ENCODE data around the gene SH2B2.

The SH2B2 gene

GRCh38 chr7:102270178-102270887 is 16.3 kb upstream of the SH2B2 start:
- TF ChIP-seq POLR2A (IDR thresholded peaks at IDR 0.05; ENCODE audit: extremely low read depth, insufficient read length) (no peak), MYC (IDR thresholded peaks at IDR 0.05; ENCODE audit: low read depth, low read length) (no peak)
- TF ChIP-seq, protein P1, sequence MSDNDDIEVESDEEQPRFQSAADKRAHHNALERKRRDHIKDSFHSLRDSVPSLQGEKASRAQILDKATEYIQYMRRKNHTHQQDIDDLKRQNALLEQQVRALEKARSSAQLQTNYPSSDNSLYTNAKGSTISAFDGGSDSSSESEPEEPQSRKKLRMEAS (IDR thresholded peaks at IDR 0.05; ENCODE audit: low read depth, low read length), result no peak
- TF ChIP-seq, protein P2, sequence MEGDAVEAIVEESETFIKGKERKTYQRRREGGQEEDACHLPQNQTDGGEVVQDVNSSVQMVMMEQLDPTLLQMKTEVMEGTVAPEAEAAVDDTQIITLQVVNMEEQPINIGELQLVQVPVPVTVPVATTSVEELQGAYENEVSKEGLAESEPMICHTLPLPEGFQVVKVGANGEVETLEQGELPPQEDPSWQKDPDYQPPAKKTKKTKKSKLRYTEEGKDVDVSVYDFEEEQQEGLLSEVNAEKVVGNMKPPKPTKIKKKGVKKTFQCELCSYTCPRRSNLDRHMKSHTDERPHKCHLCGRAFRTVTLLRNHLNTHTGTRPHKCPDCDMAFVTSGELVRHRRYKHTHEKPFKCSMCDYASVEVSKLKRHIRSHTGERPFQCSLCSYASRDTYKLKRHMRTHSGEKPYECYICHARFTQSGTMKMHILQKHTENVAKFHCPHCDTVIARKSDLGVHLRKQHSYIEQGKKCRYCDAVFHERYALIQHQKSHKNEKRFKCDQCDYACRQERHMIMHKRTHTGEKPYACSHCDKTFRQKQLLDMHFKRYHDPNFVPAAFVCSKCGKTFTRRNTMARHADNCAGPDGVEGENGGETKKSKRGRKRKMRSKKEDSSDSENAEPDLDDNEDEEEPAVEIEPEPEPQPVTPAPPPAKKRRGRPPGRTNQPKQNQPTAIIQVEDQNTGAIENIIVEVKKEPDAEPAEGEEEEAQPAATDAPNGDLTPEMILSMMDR (IDR thresholded peaks at IDR 0.05; ENCODE audit: low read depth, low read length), result no peak
- DNase-seq (ENCODE audit: low read depth), result no peak
- H3K4me3 ChIP-seq (ENCODE audit: low read depth, low read length), result no peak overlapping the region

DNA sequence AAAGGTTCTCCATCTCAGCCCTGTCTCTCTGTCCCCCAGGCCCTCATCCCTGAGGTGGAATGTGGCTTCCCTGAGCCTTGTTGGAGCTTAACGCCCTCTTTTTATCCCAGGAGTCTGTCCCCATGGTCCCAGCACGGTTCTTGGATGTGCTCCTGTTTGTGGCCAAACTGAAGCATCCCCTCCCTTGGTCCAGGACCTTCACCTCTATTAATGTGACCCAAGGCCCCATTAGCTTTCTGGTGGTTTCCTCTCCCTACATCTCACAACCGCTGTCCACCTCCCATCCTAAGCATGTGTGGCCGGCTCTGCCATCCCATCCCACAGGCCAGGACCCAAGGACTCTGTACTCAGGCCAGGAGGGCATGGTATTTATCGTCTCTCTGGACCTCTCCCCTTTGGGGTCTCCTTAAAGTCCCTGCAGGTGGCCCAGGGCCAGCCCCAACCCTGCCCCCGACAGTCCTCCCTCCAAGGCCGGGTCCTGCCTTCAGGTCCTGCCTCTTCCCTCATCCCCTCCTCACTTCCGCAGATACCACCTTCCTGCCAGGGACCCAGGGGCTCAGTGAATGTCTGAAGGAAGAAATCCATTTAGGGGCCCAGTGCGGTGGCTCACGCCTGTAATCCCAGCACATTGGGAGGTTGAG is 15.4 kb upstream of the SH2B2 start:
- no peak for DNase-seq (ENCODE audit: low read depth)
- H3K4me3 ChIP-seq (ENCODE audit: low read depth, low read length), result no peak overlapping the region
- no peak for TF ChIP-seq POLR2A (IDR thresholded peaks at IDR 0.05; ENCODE audit: extremely low read depth, insufficient read length)
- TF ChIP-seq MYC (IDR thresholded peaks at IDR 0.05; ENCODE audit: low read depth, low read length), result no peak
- TF ChIP-seq, protein P1 (IDR thresholded peaks at IDR 0.05; ENCODE audit: low read depth, low read length), result no peak
- TF ChIP-seq, protein P2 (IDR thresholded peaks at IDR 0.05; ENCODE audit: low read depth, low read length), result no peak

- H3K4me3 ChIP-seq (ENCODE audit: low read depth, low read length), result no peak overlapping the region
- DNase-seq (ENCODE audit: low read depth), result peak; percentile 81
- TF ChIP-seq MYC (IDR thresholded peaks at IDR 0.05; ENCODE audit: low read depth, low read length) (peak; percentile 37; the same call in 1 of the 2 replicates), POLR2A (IDR thresholded peaks at IDR 0.05; ENCODE audit: extremely low read depth, insufficient read length) (no peak)
- TF ChIP-seq, protein P2 (IDR thresholded peaks at IDR 0.05; ENCODE audit: low read depth, low read length), result peak; percentile 96
- TF ChIP-seq, protein P1 (IDR thresholded peaks at IDR 0.05; ENCODE audit: low read depth, low read length), result peak; percentile 20; the same call in 1 of the 2 replicates
These were observed 14.4 kb upstream of the SH2B2 start for GRCh38 chr7:102272075-102272916.

GRCh38 chr7:102272917-102273748 is 13.5 kb upstream of the SH2B2 start:
- TF ChIP-seq, protein P1 (IDR thresholded peaks at IDR 0.05; ENCODE audit: low read depth, low read length), result no peak
- no peak for TF ChIP-seq POLR2A (IDR thresholded peaks at IDR 0.05; ENCODE audit: extremely low read depth, insufficient read length)
- no peak for TF ChIP-seq MYC (IDR thresholded peaks at IDR 0.05; ENCODE audit: low read depth, low read length)
- TF ChIP-seq, protein P2 (IDR thresholded peaks at IDR 0.05; ENCODE audit: low read depth, low read length), result no peak
- no peak overlapping the region for H3K4me3 ChIP-seq (ENCODE audit: low read depth, low read length)
- no peak for DNase-seq (ENCODE audit: low read depth)

All from NB4 (cell line).